GM12878 (cell line): Measurements from ENCODE around the gene ARL15. TPM values are rescaled to one million over a fixed set of nuclear protein-coding genes. Genes with fewer than 3 reads are reported as not detected.

Experiments
- ATAC-seq: fragments of 200-7000 bp; cut with Tn5 transposase; 3 replicates; pipeline ENCODE4 v1.9.1; 2020; ENCODE audit warnings: mild to moderate bottlenecking, moderate library complexity
- BruUV-seq: library from RNA; stranded (reverse); fragments of 400-500 nt; replicated peaks from 2 replicates; lab custom pipeline; 2021; lab: Mats Ljungman, UMichigan
- CTCF ChIA-PET: fragments of 300-600 bp; sonication (Branson Sonifier 250); formaldehyde crosslinking; extraction: SDS; loops from one replicate; lab custom pipeline; 2021; ENCODE audit warnings: inconsistent platforms; lab: Yijun Ruan, JAX
- POLR2A ChIA-PET: fragments of 350-600 bp; formaldehyde crosslinking; extraction: SDS; loops from one replicate; lab custom pipeline; 2021; ENCODE audit warnings: inconsistent platforms; lab: Charles Lee
- RAD21 ChIA-PET: fragments of 300-600 bp; sonication (Branson Sonifier 250); formaldehyde crosslinking; loops from one replicate; lab custom pipeline; 2023; ENCODE audit warnings: antibody characterized with exemption; ENCODE audit not compliant: unreplicated experiment; lab: Charles Lee
- SMC1A ChIA-PET: fragments of 300-600 bp; sonication (Branson Sonifier 250); formaldehyde crosslinking; loops from one replicate; lab custom pipeline; 2023; ENCODE audit not compliant: unreplicated experiment, uncharacterized antibody; lab: Charles Lee
- DNase-seq: peaks from one replicate; pipeline ENCODE4 v3.0.0-alpha.2; 2011; ENCODE audit warnings: low read depth, low spot score
- FAIRE-seq: peaks from 3 replicates; lab custom pipeline; 2011; peaks lifted over from hg19 to GRCh38; lab: Jason Lieb, UNC
- H2AFZ ChIP-seq: 2 replicates; pipeline ENCODE4 v1.6.0; 2011; ENCODE audit warnings: low read depth, low read length, control low read depth; ENCODE audit not compliant: control insufficient read depth
- H3K27ac ChIP-seq: 2 replicates; pipeline ENCODE4 v1.5.1; 2011; ENCODE audit warnings: control low read depth; ENCODE audit not compliant: control insufficient read depth, insufficient read depth
- H3K27me3 ChIP-seq, 2 experiments: replicated peaks in 1 of 2; 2 replicates each; pipeline versions ENCODE4 v1.6.0 to v1.6.1; 2011; ENCODE audit warnings: low read length in 1 of 2; ENCODE audit not compliant: control insufficient read depth in 2 of 2, insufficient read depth in 2 of 2
- H3K36me3 ChIP-seq, 2 experiments: 2 replicates each; pipeline ENCODE4 v1.5.1; 2011; ENCODE audit warnings: low read length in 1 of 2; ENCODE audit not compliant: control insufficient read depth in 2 of 2, insufficient read depth in 2 of 2
- H3K4me1 ChIP-seq: 2 replicates; pipeline ENCODE4 v1.6.1; 2011; ENCODE audit warnings: mild to moderate bottlenecking, low read length, moderate library complexity, mixed read lengths; ENCODE audit not compliant: control insufficient read depth, insufficient read depth
- H3K4me2 ChIP-seq: 2 replicates; pipeline ENCODE4 v1.6.0; 2011; ENCODE audit warnings: control low read depth; ENCODE audit not compliant: control insufficient read depth, insufficient read depth
- H3K4me3 ChIP-seq: fragments of 200-600 bp; sonication (generic); 2 replicates; pipeline ENCODE4 v1.5.1; 2016
- H3K79me2 ChIP-seq: 2 replicates; pipeline ENCODE4 v1.6.0; 2011; ENCODE audit warnings: low read length; ENCODE audit not compliant: control insufficient read depth, insufficient read depth
- H3K9ac ChIP-seq: 2 replicates; pipeline ENCODE4 v1.8.0; 2011; ENCODE audit warnings: low read length, control low read depth, mixed read lengths; ENCODE audit not compliant: control insufficient read depth, insufficient read depth
- H3K9me3 ChIP-seq: replicated peaks from 3 replicates; pipeline ENCODE4 v1.5.1; 2011; ENCODE audit warnings: mild to moderate bottlenecking, low read length; ENCODE audit not compliant: control insufficient read depth, insufficient read depth
- H4K20me1 ChIP-seq: 2 replicates; pipeline ENCODE4 v1.6.0; 2011; ENCODE audit not compliant: control insufficient read depth, insufficient read depth
- NFXL1 ChIP-seq: fragments of 450-650 bp; IDR thresholded peaks from 2 replicates; pipeline ENCODE4 v1.6.1; 2017; ENCODE audit warnings: antibody characterized with exemption, mild to moderate bottlenecking, borderline replicate concordance
- WGBS: methylation state at CpG from one replicate; pipeline ENCODE4 v1.1.6; 2016; ENCODE audit warnings: low lambda C conversion rate; ENCODE audit not compliant: insufficient replicate concordance, insufficient coverage; ENCODE audit errors: missing lambda C conversion rate; 5-methylcytosine and 5-hydroxymethylcytosine counted together
- in situ Hi-C: fragments of 300-500 bp; cut with MboI; formaldehyde crosslinking; loops from 9 replicates; pipeline ENCODE4 v1.14.3; 2018; ENCODE audit warnings: mixed read lengths
- intact Hi-C: fragments of 100-400 bp; cut with micrococcal nuclease; formaldehyde crosslinking; loops from one replicate; pipeline ENCODE4 v1.14.2; 2022; ENCODE audit not compliant: unreplicated experiment
- polyA plus RNA-seq, 11 experiments: library from polyadenylated mRNA; depleted of rRNA in 4 of 11; unstranded in 6 of 11; stranded (reverse) in 5 of 11; fragments of >200 nt; fragmentation: Nextera tagmentation in 4 of 11; fragmentation: Illumina TruSeq in 1 of 11; extraction: Ambion mirVana in 4 of 11; extraction: Trizol in 1 of 11; gene quantifications; 1 replicate in 1 of 11; 2 replicates in 10 of 11; pipeline versions ENCODE4 v1.2.1 to v1.2.3, GENCODE V29; 2011 to 2016; ENCODE audit warnings: inconsistent platforms in 2 of 11, missing spikeins in 2 of 11, low read depth in 1 of 11
- total RNA-seq, 4 experiments: library from RNA; depleted of rRNA in 3 of 4; stranded (reverse); fragments of >200 nt in 3 of 4; fragmentation: Illumina TruSeq in 1 of 4; extraction: Trizol in 1 of 4; gene quantifications; 2 replicates each; pipeline versions ENCODE4 v1.2.1 to v1.2.3, GENCODE V29; 2013 to 2021
- TF ChIP-seq, protein P1 (sequence below): fragments of 450-650 bp; IDR thresholded peaks from 2 replicates; pipeline ENCODE4 v1.6.1; 2017; ENCODE audit warnings: mild to moderate bottlenecking
- TF ChIP-seq, protein P2 (sequence below), 3 experiments: IDR thresholded peaks in 2 of 3; conservative IDR thresholded peaks in 1 of 3; 2 replicates each; pipeline ENCODE4 v1.5.1; 2011; ENCODE audit warnings: low read depth in 3 of 3, low read length in 3 of 3, mild to moderate bottlenecking in 3 of 3, control low read depth in 2 of 3, moderate library complexity in 2 of 3, inconsistent platforms in 1 of 3, mixed read lengths in 1 of 3; ENCODE audit not compliant: control insufficient read depth in 2 of 3, insufficient read depth in 1 of 3; ENCODE audit errors: extremely low read depth in 1 of 3

ARL15 gene
- total and polyA plus RNA-seq, 10 of the 15 experiments (the other 5 are each of a cell fraction or from before 2014, with no cell fraction given) = 3.6 to 11.0 (median 7.7) TPM

DNA sequence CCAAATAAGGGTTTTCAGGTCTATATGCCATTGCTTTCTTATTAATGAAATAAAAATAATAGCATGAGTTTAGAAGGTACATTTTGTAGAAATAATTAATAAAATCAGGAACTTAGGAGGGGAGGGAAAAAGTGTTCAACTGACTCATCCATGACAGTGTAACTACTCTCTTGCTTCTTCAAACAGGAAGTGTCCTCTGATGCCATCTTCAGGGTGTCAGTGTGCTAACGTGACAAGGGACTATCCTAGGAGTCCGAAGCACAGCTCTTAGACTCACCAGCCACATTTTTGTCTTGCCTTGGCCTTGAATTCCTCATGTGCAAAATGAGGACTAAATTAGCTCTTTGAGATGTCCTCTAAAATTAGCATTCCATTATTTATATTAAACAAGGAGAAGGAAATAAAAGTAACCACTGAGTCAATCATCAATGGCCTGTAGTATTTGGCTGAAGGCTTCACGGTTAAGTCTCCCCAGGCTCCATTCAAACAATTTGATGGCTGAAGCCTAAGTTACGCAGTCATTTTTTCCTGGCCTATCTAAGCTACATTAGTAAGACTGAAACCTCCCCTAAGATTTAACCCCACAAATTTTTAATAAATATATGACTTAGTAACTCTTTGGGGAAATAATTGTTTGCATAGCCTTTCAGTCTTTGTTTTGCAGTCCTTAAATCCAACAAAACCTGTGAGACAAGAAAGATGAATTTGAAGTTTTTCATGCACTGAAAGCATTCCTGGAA lies 151.1 kb downstream of the ARL15 start:
- 40% methylated on average over 4 of the region's 4 CpGs for WGBS
- peak; percentile 50; the same call in 2 of the 3 replicates for ATAC-seq
- no peak overlapping the region for H3K4me3 ChIP-seq
- H3K27ac ChIP-seq = no peak overlapping the region
- intact Hi-C loops (no loop called here), in situ Hi-C loops (no loop called here)
- no TSS peak for BruUV-seq
- no peaks in the 10 kb centered on the region for H3K27me3 ChIP-seq
- no peaks in the 10 kb centered on the region for H4K20me1 ChIP-seq
- no peak overlapping the region for H3K4me2 ChIP-seq
- no peaks in the 10 kb centered on the region for H3K9me3 ChIP-seq
- H3K9ac ChIP-seq = no peak overlapping the region
- no peak overlapping the region for H2AFZ ChIP-seq
- TF ChIP-seq, protein P1, sequence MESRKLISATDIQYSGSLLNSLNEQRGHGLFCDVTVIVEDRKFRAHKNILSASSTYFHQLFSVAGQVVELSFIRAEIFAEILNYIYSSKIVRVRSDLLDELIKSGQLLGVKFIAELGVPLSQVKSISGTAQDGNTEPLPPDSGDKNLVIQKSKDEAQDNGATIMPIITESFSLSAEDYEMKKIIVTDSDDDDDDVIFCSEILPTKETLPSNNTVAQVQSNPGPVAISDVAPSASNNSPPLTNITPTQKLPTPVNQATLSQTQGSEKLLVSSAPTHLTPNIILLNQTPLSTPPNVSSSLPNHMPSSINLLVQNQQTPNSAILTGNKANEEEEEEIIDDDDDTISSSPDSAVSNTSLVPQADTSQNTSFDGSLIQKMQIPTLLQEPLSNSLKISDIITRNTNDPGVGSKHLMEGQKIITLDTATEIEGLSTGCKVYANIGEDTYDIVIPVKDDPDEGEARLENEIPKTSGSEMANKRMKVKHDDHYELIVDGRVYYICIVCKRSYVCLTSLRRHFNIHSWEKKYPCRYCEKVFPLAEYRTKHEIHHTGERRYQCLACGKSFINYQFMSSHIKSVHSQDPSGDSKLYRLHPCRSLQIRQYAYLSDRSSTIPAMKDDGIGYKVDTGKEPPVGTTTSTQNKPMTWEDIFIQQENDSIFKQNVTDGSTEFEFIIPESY = no peak
- TF ChIP-seq NFXL1 = no peak
- TF ChIP-seq, protein P2, sequence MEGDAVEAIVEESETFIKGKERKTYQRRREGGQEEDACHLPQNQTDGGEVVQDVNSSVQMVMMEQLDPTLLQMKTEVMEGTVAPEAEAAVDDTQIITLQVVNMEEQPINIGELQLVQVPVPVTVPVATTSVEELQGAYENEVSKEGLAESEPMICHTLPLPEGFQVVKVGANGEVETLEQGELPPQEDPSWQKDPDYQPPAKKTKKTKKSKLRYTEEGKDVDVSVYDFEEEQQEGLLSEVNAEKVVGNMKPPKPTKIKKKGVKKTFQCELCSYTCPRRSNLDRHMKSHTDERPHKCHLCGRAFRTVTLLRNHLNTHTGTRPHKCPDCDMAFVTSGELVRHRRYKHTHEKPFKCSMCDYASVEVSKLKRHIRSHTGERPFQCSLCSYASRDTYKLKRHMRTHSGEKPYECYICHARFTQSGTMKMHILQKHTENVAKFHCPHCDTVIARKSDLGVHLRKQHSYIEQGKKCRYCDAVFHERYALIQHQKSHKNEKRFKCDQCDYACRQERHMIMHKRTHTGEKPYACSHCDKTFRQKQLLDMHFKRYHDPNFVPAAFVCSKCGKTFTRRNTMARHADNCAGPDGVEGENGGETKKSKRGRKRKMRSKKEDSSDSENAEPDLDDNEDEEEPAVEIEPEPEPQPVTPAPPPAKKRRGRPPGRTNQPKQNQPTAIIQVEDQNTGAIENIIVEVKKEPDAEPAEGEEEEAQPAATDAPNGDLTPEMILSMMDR (IDR thresholded peaks at IDR 0.05 in 2 of 3, conservative IDR thresholded peaks at IDR 0.05 in 1 of 3; ENCODE audit: control insufficient read depth in 2 of 3, extremely low read depth in 1 of 3, insufficient read depth in 1 of 3, low read depth in 3 of 3, low read length in 3 of 3) = peak in 1 of 3 experiments; percentile 12; a peak in 1 of 6 replicates
- H3K4me1 ChIP-seq = no peaks in the 10 kb centered on the region
- CTCF ChIA-PET = interaction anchor here (0.8 to 1.6 kb wide), 3 partner anchors 11 to 784 kb away, joined by 3 to 8 read pairs (median 3); no protein-coding TSS in a partner anchor
- no peak for DNase-seq
- POLR2A ChIA-PET = interaction anchor here (0.6 kb wide), 1 partner anchor 361 kb away, joined by 4 read pairs; no protein-coding TSS in a partner anchor
- SMC1A ChIA-PET = no interaction called here
- H3K79me2 ChIP-seq = no peaks in the 10 kb centered on the region
- H3K36me3 ChIP-seq = no peaks in the 10 kb centered on the region
- FAIRE-seq = peak; percentile 41
- RAD21 ChIA-PET = interaction anchor here (0.7 to 0.8 kb wide), 2 partner anchors 340 to 648 kb away, joined by 3 read pairs; no protein-coding TSS in a partner anchor
